HepG2 (cell line): ENCODE measurements around the gene EVI5. TPM values are rescaled to one million over a fixed set of nuclear protein-coding genes. Genes with fewer than 3 reads are reported as not detected.

Experiments used
- ATAC-seq: fragments of 200-7000 bp; cut with Tn5 transposase; 3 replicates; pipeline ENCODE4 v1.9.1; 2020; ENCODE audit warnings: mild to moderate bottlenecking, moderate library complexity
- BruUV-seq: library from RNA; stranded (reverse); fragments of 400-500 nt; replicated peaks from 2 replicates; lab custom pipeline; 2021; lab: Mats Ljungman, UMichigan
- CTCF ChIA-PET: fragments of 300-600 bp; formaldehyde crosslinking; extraction: SDS; loops from one replicate; lab custom pipeline; 2021; ENCODE audit warnings: low total read pairs, inconsistent platforms, low intra/inter-chr PET ratio; lab: Yijun Ruan, JAX
- POLR2A ChIA-PET: fragments of 350-600 bp; sonication (Branson Sonifier 250); formaldehyde crosslinking; loops from one replicate; lab custom pipeline; 2020; ENCODE audit warnings: antibody characterized with exemption, inconsistent platforms; lab: Yijun Ruan, JAX
- DNase-seq: peaks from one replicate; pipeline ENCODE4 v3.0.0-alpha.2; 2015; ENCODE audit warnings: low spot score
- FAIRE-seq: peaks from 3 replicates; lab custom pipeline; 2011; peaks lifted over from hg19 to GRCh38; lab: Jason Lieb, UNC
- H2AFZ ChIP-seq: one replicate; pipeline ENCODE4 v1.6.1; 2011; ENCODE audit warnings: low read length, inconsistent platforms
- H3K27ac ChIP-seq: fragments of 300-600 bp; 3 replicates; pipeline ENCODE4 v1.8.0; 2011; ENCODE audit warnings: mixed run types, mild to moderate bottlenecking, mixed read lengths, low read length, inconsistent platforms; ENCODE audit not compliant: insufficient read depth; ENCODE audit errors: extremely low read length
- H3K27me3 ChIP-seq, 2 experiments: fragments of 200-600 bp in 1 of 2; 2 replicates in 1 of 2; 3 replicates in 1 of 2; pipeline versions ENCODE4 v1.6.0 to v1.8.0; 2011; ENCODE audit warnings: low read length in 2 of 2, mild to moderate bottlenecking in 2 of 2, moderate library complexity in 2 of 2, inconsistent platforms in 1 of 2; ENCODE audit not compliant: insufficient read depth in 2 of 2, control insufficient read depth in 1 of 2
- H3K36me3 ChIP-seq, 2 experiments: fragments of 200-600 bp in 1 of 2; replicated peaks in 1 of 2; 2 replicates in 1 of 2; 3 replicates in 1 of 2; pipeline versions ENCODE4 v1.5.1 to v1.8.0; 2011; ENCODE audit warnings: low read length in 2 of 2, inconsistent platforms in 1 of 2; ENCODE audit not compliant: insufficient read depth in 2 of 2, control insufficient read depth in 1 of 2
- H3K4me1 ChIP-seq: 2 replicates; pipeline ENCODE4 v1.5.1; 2012; ENCODE audit warnings: low read length, inconsistent platforms; ENCODE audit not compliant: insufficient read depth
- H3K4me2 ChIP-seq: 2 replicates; pipeline ENCODE4 v1.6.0; 2011; ENCODE audit warnings: low read depth, low read length, inconsistent platforms
- H3K4me3 ChIP-seq, 3 experiments: fragments of 200-600 bp in 1 of 3; sonication (generic), shearing (Covaris generic) in 1 of 3; replicated peaks in 1 of 3; 2 replicates each; pipeline ENCODE4 v1.5.1; 2011 to 2016; ENCODE audit warnings: low read length in 3 of 3, inconsistent platforms in 2 of 3, low read depth in 2 of 3, mild to moderate bottlenecking in 2 of 3, control low read depth in 1 of 3, mixed read lengths in 1 of 3; ENCODE audit not compliant: insufficient read depth in 1 of 3
- H3K79me2 ChIP-seq: one replicate; pipeline ENCODE4 v1.6.1; 2011; ENCODE audit warnings: low read length, inconsistent platforms; ENCODE audit not compliant: insufficient read depth
- H3K9ac ChIP-seq: 2 replicates; pipeline ENCODE4 v1.6.0; 2011; ENCODE audit warnings: mild to moderate bottlenecking, low read depth, low read length, inconsistent platforms; ENCODE audit not compliant: insufficient read depth
- H3K9me3 ChIP-seq: 2 replicates; pipeline ENCODE4 v1.5.1; 2012; ENCODE audit warnings: mild to moderate bottlenecking, low read length
- H4K20me1 ChIP-seq: 2 replicates; pipeline ENCODE4 v1.6.0; 2011; ENCODE audit warnings: inconsistent platforms, mild to moderate bottlenecking, low read length, moderate library complexity; ENCODE audit not compliant: insufficient read depth
- AGO2 ChIP-seq: fragments of 200-400 bp; formaldehyde crosslinking; optimal IDR thresholded peaks from 2 replicates; pipeline ENCODE3; 2017; ENCODE audit warnings: mild to moderate bottlenecking, low read depth, low read length, moderate library complexity
- CREM ChIP-seq, 2 experiments: sonication (generic) in 1 of 2; formaldehyde crosslinking in 1 of 2; IDR thresholded peaks; 2 replicates each; pipeline versions ENCODE4 v1.4.0 to v1.6.1; 2016 to 2020; ENCODE audit warnings: antibody characterized with exemption in 1 of 2, mild to moderate bottlenecking in 1 of 2, missing genetic modification reagents in 1 of 2
- RBFOX2 ChIP-seq: fragments of 200-400 bp; formaldehyde crosslinking; IDR thresholded peaks from 2 replicates; pipeline ENCODE4 v1.6.1; 2017; ENCODE audit warnings: low read depth, mild to moderate bottlenecking, low read length
- TCF12 ChIP-seq, 2 experiments: fragments of 450-650 bp in 1 of 2; sonication (generic) in 1 of 2; formaldehyde crosslinking in 1 of 2; IDR thresholded peaks; 2 replicates each; pipeline versions ENCODE4 v1.6.1 to v1.8.0; 2017 to 2022; ENCODE audit warnings: antibody characterized with exemption in 1 of 2, mild to moderate bottlenecking in 1 of 2, missing genetic modification reagents in 1 of 2, moderate library complexity in 1 of 2
- ZNF207 ChIP-seq: fragments of 450-650 bp; IDR thresholded peaks from 2 replicates; pipeline ENCODE4 v1.6.1; 2016; ENCODE audit warnings: antibody characterized with exemption, borderline replicate concordance
- WGBS: methylation state at CpG from one replicate; pipeline ENCODE4 v1.1.6; 2017; ENCODE audit warnings: low lambda C conversion rate; 5-methylcytosine and 5-hydroxymethylcytosine counted together
- in situ Hi-C: cut with HindIII; loops from 2 replicates; pipeline ENCODE4 v1.10.0; 2017; ENCODE audit warnings: low pct_unique_long_range_greater_than_20kb; ENCODE audit not compliant: extremely low pct_ligation_motif_present
- intact Hi-C: fragments of 100-400 bp; cut with micrococcal nuclease; formaldehyde crosslinking; loops from one replicate; pipeline ENCODE4 v1.10.0; 2022; ENCODE audit not compliant: unreplicated experiment
- polyA plus RNA-seq, 8 experiments: library from polyadenylated mRNA; depleted of rRNA in 3 of 8; stranded (reverse) in 7 of 8; unstranded in 1 of 8; fragments of >200 nt; fragmentation: Illumina TruSeq in 4 of 8; extraction: Trizol in 4 of 8; gene quantifications; 2 replicates each; pipeline versions ENCODE4 v1.2.1 to v1.2.3, GENCODE V29; 2011 to 2016; ENCODE audit warnings: low read depth in 4 of 8, missing spikeins in 1 of 8, mixed read lengths in 1 of 8; ENCODE audit not compliant: insufficient read depth in 1 of 8
- total RNA-seq, 5 experiments: library from RNA; depleted of rRNA; stranded (reverse); fragments of >200 nt; fragmentation: Illumina TruSeq; extraction: Trizol; gene quantifications; 2 replicates each; pipeline ENCODE4 v1.2.3, GENCODE V29; 2016; ENCODE audit warnings: low read depth in 1 of 5
- TF ChIP-seq, protein P1 (sequence below): sonication (generic); formaldehyde crosslinking; IDR thresholded peaks from 2 replicates; pipeline ENCODE4 v1.5.1; 2020; ENCODE audit warnings: missing genetic modification reagents, mild to moderate bottlenecking, borderline replicate concordance

The EVI5 gene
- total and polyA plus RNA-seq, 2 of the 13 experiments (the other 11 are each of a cell fraction or from before 2014, with no cell fraction given): 4.0 to 12.6 TPM

GRCh38 chr1:92478393-92478792, 306.5 kb downstream of the EVI5 start:
- FAIRE-seq (no peak), ATAC-seq (no peak), DNase-seq (no peak)
- 72% methylated on average over 3 of the region's 3 CpGs for WGBS
- Histone ChIP-seq H3K4me3 (no peak overlapping the region), H3K9ac (no peak overlapping the region), H3K9me3 (no peaks in the 10 kb centered on the region), H3K36me3 (peaks cover 2 to 23% of the 10 kb centered on the region in 2 experiments), H3K4me1 (no peaks in the 10 kb centered on the region), H3K27me3 (no peaks in the 10 kb centered on the region), H2AFZ (no peak overlapping the region), H3K4me2 (no peak overlapping the region), H3K27ac (no peak overlapping the region), H3K79me2 (no peaks in the 10 kb centered on the region), H4K20me1 (no peaks in the 10 kb centered on the region)
- no peak for TF ChIP-seq ZNF207
- in situ Hi-C loops: no loop called here
- BruUV-seq: no TSS peak
- POLR2A ChIA-PET: interaction anchor here (0.6 to 0.7 kb wide), 2 partner anchors 57 to 303 kb away, joined by 3 to 5 read pairs; no protein-coding TSS in a partner anchor
- intact Hi-C loops: no loop called here
- CTCF ChIA-PET: no interaction called here

DNA sequence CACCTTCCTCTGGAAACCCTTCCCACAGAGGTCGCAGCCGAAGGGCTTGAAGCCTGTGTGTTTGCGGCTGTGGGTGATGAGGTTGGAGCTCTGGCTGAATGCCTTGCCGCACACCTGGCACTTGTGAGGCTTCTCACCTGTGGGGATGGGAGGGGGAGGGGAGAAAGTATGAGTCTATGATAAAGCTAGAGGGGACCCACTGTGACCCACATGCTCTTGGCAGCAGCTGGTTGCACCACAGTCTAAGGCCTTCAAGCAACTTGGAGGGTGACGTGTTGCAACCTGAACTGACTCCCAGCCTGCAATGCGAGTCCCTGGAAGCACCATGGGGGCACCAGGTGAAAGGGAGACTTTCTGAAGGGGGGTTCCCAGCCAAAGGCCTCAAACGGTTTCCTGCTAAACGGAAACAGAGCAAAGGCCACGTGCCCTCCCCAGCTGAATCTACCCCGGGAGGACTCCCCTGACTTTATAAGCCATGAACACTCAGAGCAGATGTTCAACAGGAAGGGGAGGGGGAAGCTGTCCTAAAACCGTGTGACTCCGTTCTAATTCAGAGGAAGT, 308.8 kb downstream of the EVI5 start:
- CTCF ChIA-PET: no interaction called here

More for the DNA sequence above, 308.8 kb downstream of the EVI5 start:
- peaks cover 2 to 23% of the 10 kb centered on the region in 2 experiments for H3K36me3 ChIP-seq
- no peaks in the 10 kb centered on the region for H3K4me1 ChIP-seq
- intact Hi-C loops (no loop called here), in situ Hi-C loops (no loop called here)
- no peak overlapping the region for H3K4me3 ChIP-seq
- H3K27ac ChIP-seq: no peak overlapping the region
- DNase-seq (no peak), FAIRE-seq (no peak), ATAC-seq (no peak)
- no peak overlapping the region for H3K9ac ChIP-seq
- TF ChIP-seq CREM (IDR thresholded peaks at IDR 0.05) (no peak), CREM (CRISPR knock-in tag; IDR thresholded peaks at IDR 0.05) (no peak), RBFOX2 (0 out of 2 replicates have a peak, but pooled peaks have one; percentile 17), TCF12 (IDR thresholded peaks at IDR 0.05) (no peak), TCF12 (CRISPR knock-in tag; IDR thresholded peaks at IDR 0.05) (0 out of 2 replicates have a peak, but pooled peaks have one; percentile 21), AGO2 (peak; percentile 53)
- TF ChIP-seq, protein P1, sequence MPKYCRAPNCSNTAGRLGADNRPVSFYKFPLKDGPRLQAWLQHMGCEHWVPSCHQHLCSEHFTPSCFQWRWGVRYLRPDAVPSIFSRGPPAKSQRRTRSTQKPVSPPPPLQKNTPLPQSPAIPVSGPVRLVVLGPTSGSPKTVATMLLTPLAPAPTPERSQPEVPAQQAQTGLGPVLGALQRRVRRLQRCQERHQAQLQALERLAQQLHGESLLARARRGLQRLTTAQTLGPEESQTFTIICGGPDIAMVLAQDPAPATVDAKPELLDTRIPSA: no peak
- no peak overlapping the region for H3K4me2 ChIP-seq
- H2AFZ ChIP-seq: no peak overlapping the region
- POLR2A ChIA-PET: no interaction called here
- no TSS peak for BruUV-seq
- no peaks in the 10 kb centered on the region for H3K9me3 ChIP-seq
- WGBS: 86% methylated on average over 9 of the region's 12 CpGs
- H3K27me3 ChIP-seq: no peaks in the 10 kb centered on the region
- no peaks in the 10 kb centered on the region for H3K79me2 ChIP-seq
- H4K20me1 ChIP-seq: no peaks in the 10 kb centered on the region
